Measurements from ENCODE around the gene TDRD9.

GRCh38 chr14:104078031-104078455 lies 149.8 kb downstream of the TDRD9 start:
- TF ChIP-seq POLR2A (IDR thresholded peaks at IDR 0.05; ENCODE audit: low read depth, low read length) (no peak), TAF1 (IDR thresholded peaks at IDR 0.05; ENCODE audit: low read depth, low read length) (no peak)

Data from GM12891 (cell line).